ENCODE measurements around the gene CDC25A.

CDC25A gene

GRCh38 chr3:48129921-48130320 is 58.3 kb downstream of the CDC25A start:
- TF ChIP-seq CTCF (IDR thresholded peaks at IDR 0.05) (no peak), ZFX (IDR thresholded peaks at IDR 0.05; ENCODE audit: borderline replicate concordance) (no peak)
- no peak overlapping the region for H3K27ac ChIP-seq

GRCh38 chr3:48128774-48129173 is 59.4 kb downstream of the CDC25A start:
- no peak overlapping the region for H3K27ac ChIP-seq
- TF ChIP-seq ZFX (IDR thresholded peaks at IDR 0.05; ENCODE audit: borderline replicate concordance) (no peak), CTCF (IDR thresholded peaks at IDR 0.05) (no peak)

- H3K27ac ChIP-seq, result no peak overlapping the region
- TF ChIP-seq ZFX (IDR thresholded peaks at IDR 0.05; ENCODE audit: borderline replicate concordance), result no peak
- no peak for TF ChIP-seq CTCF (IDR thresholded peaks at IDR 0.05)
Measured at GRCh38 chr3:48125886-48126622, 62.2 kb downstream of the CDC25A start.

GRCh38 chr3:48125013-48125705 is 63.1 kb downstream of the CDC25A start:
- no peak overlapping the region for H3K27ac ChIP-seq
- TF ChIP-seq CTCF (IDR thresholded peaks at IDR 0.05) (no peak), ZFX (IDR thresholded peaks at IDR 0.05; ENCODE audit: borderline replicate concordance) (no peak)

GRCh38 chr3:48123346-48123745 is 64.9 kb downstream of the CDC25A start:
- H3K27ac ChIP-seq, result no peak overlapping the region
- TF ChIP-seq CTCF (IDR thresholded peaks at IDR 0.05) (no peak), ZFX (IDR thresholded peaks at IDR 0.05; ENCODE audit: borderline replicate concordance) (no peak)

- TF ChIP-seq ZFX (IDR thresholded peaks at IDR 0.05; ENCODE audit: borderline replicate concordance), result no peak
- no peak for TF ChIP-seq CTCF (IDR thresholded peaks at IDR 0.05)
- no peak overlapping the region for H3K27ac ChIP-seq
Measured at GRCh38 chr3:48122504-48122903, 65.7 kb downstream of the CDC25A start.

- H3K27ac ChIP-seq, result no peak overlapping the region
- TF ChIP-seq ZFX (IDR thresholded peaks at IDR 0.05; ENCODE audit: borderline replicate concordance) (no peak), CTCF (IDR thresholded peaks at IDR 0.05) (no peak)
Measured at GRCh38 chr3:48120223-48120622, 68.0 kb downstream of the CDC25A start.
